GM23248 (cell line): ENCODE results near the gene FDXR. TPM values are rescaled to one million over a fixed set of nuclear protein-coding genes. Genes with fewer than 3 reads are reported as not detected.

Experiments
- DNase-seq: peaks from one replicate; pipeline ENCODE4 v3.0.0-alpha.2; 2015
- H2AFZ ChIP-seq: fragments of 200-600 bp; sonication (generic); 2 replicates; pipeline ENCODE4 v1.6.1; 2016; ENCODE audit warnings: antibody characterized with exemption
- H3F3A ChIP-seq: fragments of 200-600 bp; sonication (generic); 2 replicates; pipeline ENCODE4 v1.6.1; 2016; ENCODE audit warnings: mild to moderate bottlenecking, antibody characterized with exemption, mixed run types; ENCODE audit not compliant: insufficient read depth
- H3K27ac ChIP-seq: fragments of 200-600 bp; sonication (generic); 2 replicates; pipeline ENCODE4 v1.5.1; 2016; ENCODE audit warnings: mild to moderate bottlenecking
- H3K27me3 ChIP-seq: fragments of 200-600 bp; sonication (generic); replicated peaks from 2 replicates; pipeline ENCODE4 v1.6.1; 2016; ENCODE audit warnings: mild to moderate bottlenecking; ENCODE audit not compliant: insufficient read depth
- H3K36me3 ChIP-seq: fragments of 200-600 bp; sonication (generic); 2 replicates; pipeline ENCODE4 v1.6.1; 2016; ENCODE audit warnings: low read depth, mild to moderate bottlenecking
- H3K4me1 ChIP-seq: fragments of 200-600 bp; sonication (generic); 2 replicates; pipeline ENCODE4 v1.6.1; 2016; ENCODE audit warnings: mild to moderate bottlenecking; ENCODE audit not compliant: insufficient read depth
- H3K4me2 ChIP-seq: fragments of 200-600 bp; sonication (generic); one replicate; pipeline ENCODE4 v1.6.1; 2016; ENCODE audit warnings: mild to moderate bottlenecking; ENCODE audit not compliant: unreplicated experiment
- H3K4me3 ChIP-seq: fragments of 200-600 bp; sonication (generic); 2 replicates; pipeline ENCODE4 v1.5.1; 2016; ENCODE audit warnings: mild to moderate bottlenecking
- H3K79me2 ChIP-seq: fragments of 200-600 bp; sonication (generic); 2 replicates; pipeline ENCODE4 v1.6.1; 2016; ENCODE audit warnings: mild to moderate bottlenecking; ENCODE audit not compliant: insufficient read depth
- H3K9ac ChIP-seq: fragments of 200-600 bp; sonication (generic); 2 replicates; pipeline ENCODE4 v1.6.1; 2016; ENCODE audit warnings: mild to moderate bottlenecking
- H3K9me2 ChIP-seq: fragments of 200-600 bp; sonication (generic); 2 replicates; pipeline ENCODE4 v1.6.1; 2016; ENCODE audit warnings: mixed run types, mild to moderate bottlenecking, moderate library complexity; ENCODE audit not compliant: insufficient read depth
- H3K9me3 ChIP-seq: fragments of 200-600 bp; sonication (generic); one replicate; pipeline ENCODE4 v1.6.1; 2017; ENCODE audit warnings: low read depth
- H4K20me1 ChIP-seq: fragments of 200-600 bp; sonication (generic); 2 replicates; pipeline ENCODE4 v1.6.0; 2016; ENCODE audit not compliant: insufficient read depth
- EZH2 ChIP-seq: fragments of 200-600 bp; sonication (generic); IDR thresholded peaks from 2 replicates; pipeline ENCODE4 v1.6.1; 2018; ENCODE audit warnings: antibody characterized with exemption, mild to moderate bottlenecking; ENCODE audit not compliant: insufficient read depth, poor library complexity, severe bottlenecking
- EZH2phosphoT487 ChIP-seq: fragments of 200-600 bp; sonication (generic); IDR thresholded peaks from 2 replicates; pipeline ENCODE4 v1.6.1; 2018; ENCODE audit warnings: antibody characterized with exemption, moderate library complexity, mild to moderate bottlenecking, low read depth; ENCODE audit not compliant: insufficient read depth
- WGBS, 2 experiments: methylation state at CpG; one replicate each; pipeline ENCODE4 v1.1.6; 2015 to 2017; ENCODE audit warnings: low lambda C conversion rate in 2 of 2, low coverage in 1 of 2; ENCODE audit errors: missing lambda C conversion rate in 2 of 2; 5-methylcytosine and 5-hydroxymethylcytosine counted together
- in situ Hi-C: fragments of 300-500 bp; cut with MboI; formaldehyde crosslinking; loops from 2 replicates; pipeline ENCODE4 v1.15.0; 2020
- polyA plus RNA-seq: library from polyadenylated mRNA; unstranded; fragments of >200 nt; fragmentation: Nextera tagmentation; extraction: Ambion mirVana; gene quantifications from 2 replicates; pipeline ENCODE4 v1.2.1, GENCODE V29; 2016
- total RNA-seq: library from RNA; depleted of rRNA; stranded (reverse); fragments of >200 nt; shearing (Covaris generic); gene quantifications from 2 replicates; pipeline ENCODE4 v1.2.3, GENCODE V29; 2014

FDXR gene
- total and polyA plus RNA-seq, 2 experiments from 2014 or later, result 15.3 to 19.0 TPM

DNA sequence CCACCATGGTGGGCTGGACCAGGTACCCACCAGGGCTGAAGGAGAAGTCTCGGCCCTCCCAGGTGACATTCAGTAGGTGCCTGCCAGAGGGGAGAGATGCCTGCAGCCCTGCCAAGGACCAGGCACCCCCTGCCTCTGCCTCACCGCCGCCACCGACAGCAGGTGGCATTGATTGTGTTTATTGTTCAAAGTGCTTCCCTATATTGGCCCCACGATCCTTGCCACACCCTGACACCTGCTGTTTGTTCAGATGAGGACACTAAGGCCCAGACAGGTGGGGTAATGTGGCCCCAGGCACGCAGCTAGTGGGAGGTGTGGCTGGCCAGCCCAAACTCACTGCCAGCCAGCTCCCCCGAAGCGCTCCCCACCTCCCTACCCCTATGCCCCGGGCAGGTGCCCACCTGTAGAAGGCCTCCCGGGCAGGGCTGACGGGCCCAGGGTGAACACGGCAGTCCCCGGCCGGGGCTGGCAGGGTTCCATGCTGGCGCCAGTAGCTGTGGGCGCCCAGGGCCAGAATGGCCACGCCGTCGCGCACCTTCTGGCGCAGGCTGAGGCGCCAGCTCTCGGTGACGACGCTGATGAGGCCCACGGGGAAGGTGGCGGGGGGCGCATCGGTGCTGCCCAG is 21.1 kb downstream of the FDXR start:
- no peaks in the 10 kb centered on the region for H3K9me3 ChIP-seq
- H3K4me1 ChIP-seq, result no peaks in the 10 kb centered on the region
- no peak overlapping the region for H3K4me2 ChIP-seq
- no peaks in the 10 kb centered on the region for H3F3A ChIP-seq
- TF ChIP-seq EZH2, result no peak
- TF ChIP-seq EZH2phosphoT487, result no peak
- H2AFZ ChIP-seq, result no peak overlapping the region
- WGBS, 2 experiments, result 53 to 57% methylated on average over 21 to 29 of the region's 29 CpGs
- DNase-seq, result no peak
- H4K20me1 ChIP-seq, result no peaks in the 10 kb centered on the region
- no peak overlapping the region for H3K4me3 ChIP-seq
- H3K9ac ChIP-seq, result no peak overlapping the region
- in situ Hi-C loops, result no loop called here
- H3K27ac ChIP-seq, result no peak overlapping the region
- H3K27me3 ChIP-seq, result peaks cover 57% of the 10 kb centered on the region
- no peaks in the 10 kb centered on the region for H3K79me2 ChIP-seq
- H3K9me2 ChIP-seq, result no peaks in the 10 kb centered on the region
- no peaks in the 10 kb centered on the region for H3K36me3 ChIP-seq

DNA sequence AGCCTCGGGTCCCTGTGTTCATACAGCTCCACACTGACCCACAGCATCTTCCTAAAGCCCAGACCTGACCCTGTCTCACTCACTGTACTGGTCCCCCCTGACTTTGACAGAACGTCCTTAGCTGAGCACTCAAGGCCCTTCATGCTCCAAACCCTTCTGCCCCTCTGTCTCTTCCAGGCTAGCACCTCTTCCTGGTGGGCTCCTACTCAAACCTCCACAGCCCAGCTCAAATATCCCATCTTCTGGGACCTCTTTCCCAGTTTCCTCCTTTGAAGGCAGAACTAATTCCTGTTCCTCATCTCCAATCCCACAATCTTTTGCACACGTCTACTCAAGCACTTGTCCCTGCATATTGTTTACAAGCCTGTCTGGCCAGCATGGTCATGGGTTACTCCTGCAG is 21.9 kb downstream of the FDXR start:
- 35% methylated on average over 3 of the region's 3 CpGs for WGBS, 2 experiments
- DNase-seq, result no peak
- no peak overlapping the region for H3K4me2 ChIP-seq
- no peaks in the 10 kb centered on the region for H4K20me1 ChIP-seq
- in situ Hi-C loops, result no loop called here
- no peaks in the 10 kb centered on the region for H3F3A ChIP-seq
- H3K36me3 ChIP-seq, result no peaks in the 10 kb centered on the region
- H3K4me3 ChIP-seq, result no peak overlapping the region
- no peak overlapping the region for H3K9ac ChIP-seq
- no peaks in the 10 kb centered on the region for H3K4me1 ChIP-seq
- TF ChIP-seq EZH2phosphoT487 (no peak), EZH2 (no peak)
- H3K9me3 ChIP-seq, result no peaks in the 10 kb centered on the region
- H3K79me2 ChIP-seq, result no peaks in the 10 kb centered on the region
- H3K9me2 ChIP-seq, result no peaks in the 10 kb centered on the region
- no peak overlapping the region for H2AFZ ChIP-seq
- peaks cover 50% of the 10 kb centered on the region for H3K27me3 ChIP-seq
- no peak overlapping the region for H3K27ac ChIP-seq

DNA sequence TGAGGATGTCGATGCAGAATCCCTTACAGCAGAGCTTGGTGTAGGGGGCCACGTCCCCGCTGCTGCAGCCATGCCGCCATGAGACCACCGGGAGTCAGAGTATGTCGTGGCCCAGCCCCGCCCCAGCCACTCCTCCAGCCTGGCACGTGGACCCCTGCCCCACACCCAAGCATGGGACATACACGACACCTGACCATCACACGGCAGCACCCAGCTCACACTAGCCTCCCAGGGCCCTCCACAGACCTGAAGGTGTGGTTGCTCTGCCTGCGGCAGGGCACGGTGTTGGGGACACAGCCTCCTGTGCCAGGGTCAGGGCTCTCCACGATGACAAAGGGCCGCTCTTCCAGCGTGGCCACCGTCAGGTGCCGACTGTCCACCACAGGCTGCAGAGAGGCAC is 22.5 kb downstream of the FDXR start:
- no peaks in the 10 kb centered on the region for H3K79me2 ChIP-seq
- 68 to 71% methylated on average over 16 to 17 of the region's 17 CpGs for WGBS, 2 experiments
- TF ChIP-seq EZH2phosphoT487, result no peak
- no peak overlapping the region for H2AFZ ChIP-seq
- no peaks in the 10 kb centered on the region for H3K9me3 ChIP-seq
- no peaks in the 10 kb centered on the region for H4K20me1 ChIP-seq
- H3K9ac ChIP-seq, result no peak overlapping the region
- in situ Hi-C loops, result no loop called here
- no peak overlapping the region for H3K4me2 ChIP-seq
- H3K4me3 ChIP-seq, result no peak overlapping the region
- peaks cover 44% of the 10 kb centered on the region for H3K27me3 ChIP-seq
- no peaks in the 10 kb centered on the region for H3F3A ChIP-seq
- H3K4me1 ChIP-seq, result no peaks in the 10 kb centered on the region
- no peaks in the 10 kb centered on the region for H3K36me3 ChIP-seq
- no peak for DNase-seq
- H3K27ac ChIP-seq, result no peak overlapping the region
- no peaks in the 10 kb centered on the region for H3K9me2 ChIP-seq

DNA sequence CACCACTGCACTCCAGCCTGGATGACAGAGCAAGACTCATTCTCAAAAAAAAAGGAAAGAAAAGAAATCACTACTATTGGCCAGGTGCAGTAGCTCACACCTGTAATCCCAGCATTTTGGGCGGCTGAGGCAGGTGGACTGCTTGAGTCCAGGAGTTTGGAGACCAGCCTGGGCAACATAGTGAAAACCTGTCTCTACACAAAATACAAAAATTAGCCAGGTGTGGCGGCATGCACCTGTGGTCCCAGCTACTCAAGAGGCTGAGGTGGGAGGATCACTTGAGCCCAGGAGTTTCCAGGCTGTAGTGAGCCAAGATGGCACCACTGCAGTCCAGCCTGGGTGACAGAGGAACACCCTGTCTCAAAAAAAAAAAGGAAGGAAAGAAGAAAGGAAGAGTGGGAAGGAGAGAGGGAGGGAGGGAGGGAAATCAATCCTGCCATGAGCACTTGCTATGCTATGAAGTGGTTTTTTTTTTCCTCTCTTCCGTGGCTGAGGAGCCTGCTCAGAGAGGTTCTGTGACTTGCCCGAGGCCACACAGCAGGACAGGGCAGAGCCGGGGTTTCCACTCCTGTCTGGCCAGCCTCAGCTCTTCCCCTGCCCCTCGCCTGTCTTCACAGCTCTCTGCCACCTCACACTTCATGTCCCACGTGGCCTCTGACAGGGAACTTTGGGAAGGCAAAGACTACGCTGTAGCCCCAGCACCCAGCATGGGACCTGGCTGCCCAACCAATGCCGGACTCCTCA is 24.0 kb downstream of the FDXR start:
- Histone ChIP-seq H3K27me3 (peaks cover 31% of the 10 kb centered on the region), H2AFZ (no peak overlapping the region), H3K36me3 (no peaks in the 10 kb centered on the region), H3K79me2 (no peaks in the 10 kb centered on the region), H3K9ac (no peak overlapping the region), H3K4me1 (no peaks in the 10 kb centered on the region), H3F3A (no peaks in the 10 kb centered on the region), H3K4me3 (no peak overlapping the region), H4K20me1 (no peaks in the 10 kb centered on the region), H3K4me2 (no peak overlapping the region), H3K9me3 (no peaks in the 10 kb centered on the region), H3K9me2 (no peaks in the 10 kb centered on the region), H3K27ac (no peak overlapping the region)
- in situ Hi-C loops, result no loop called here
- TF ChIP-seq EZH2 (no peak), EZH2phosphoT487 (no peak)
- 47 to 55% methylated on average over 8 to 9 of the region's 9 CpGs for WGBS, 2 experiments
- no peak for DNase-seq
